Spleen (tissue), 11 donors: ENCODE data around the gene HINT3. TPM values are rescaled to one million over a fixed set of nuclear protein-coding genes. Genes with fewer than 3 reads are reported as not detected.

ENCODE experiments used
- DNase-seq: peaks from one replicate; pipeline ENCODE4 v3.0.0-alpha.2; 2020
- H3K27ac ChIP-seq, 8 donors: fragments of 200-600 bp; sonication (generic) in 7 of 8; 1 replicate in 4 of 8; 2 replicates in 4 of 8; pipeline versions ENCODE4 v1.5.0 to v1.8.0; 2016 to 2021; ENCODE audit warnings: inconsistent platforms in 4 of 8, mild to moderate bottlenecking in 4 of 8, moderate library complexity in 1 of 8
- H3K27me3 ChIP-seq, 7 donors: fragments of 200-600 bp; sonication (generic) in 6 of 7; replicated peaks in 1 of 7; 1 replicate in 4 of 7; 2 replicates in 3 of 7; pipeline versions ENCODE4 v1.5.0 to v1.8.0; 2016 to 2021; ENCODE audit warnings: inconsistent platforms in 3 of 7, mild to moderate bottlenecking in 1 of 7
- H3K36me3 ChIP-seq, 6 donors: fragments of 200-600 bp; sonication (generic) in 5 of 6; 1 replicate in 4 of 6; 2 replicates in 2 of 6; pipeline versions ENCODE4 v1.5.0 to v1.8.0; 2016 to 2021; ENCODE audit warnings: inconsistent platforms in 2 of 6
- H3K4me1 ChIP-seq, 6 donors: fragments of 200-600 bp; sonication (generic) in 5 of 6; 1 replicate in 3 of 6; 2 replicates in 3 of 6; pipeline versions ENCODE4 v1.5.0 to v1.8.0; 2016 to 2021; ENCODE audit warnings: inconsistent platforms in 3 of 6
- H3K4me3 ChIP-seq, 8 donors: fragments of 200-600 bp; sonication (generic) in 7 of 8; 1 replicate in 4 of 8; 2 replicates in 4 of 8; pipeline versions ENCODE4 v1.5.0 to v1.8.0; 2016 to 2021; ENCODE audit warnings: inconsistent platforms in 4 of 8, mild to moderate bottlenecking in 4 of 8, moderate library complexity in 2 of 8
- H3K9me3 ChIP-seq, 8 donors: fragments of 200-600 bp; sonication (generic) in 7 of 8; 1 replicate in 4 of 8; 2 replicates in 4 of 8; pipeline versions ENCODE4 v1.5.0 to v1.8.0; 2016 to 2021; ENCODE audit warnings: inconsistent platforms in 4 of 8
- POLR2A ChIP-seq, 3 donors: fragments of 450-650 bp; IDR thresholded peaks; one replicate each; pipeline ENCODE4 v1.5.1; 2017; ENCODE audit warnings: antibody characterized with exemption in 3 of 3, mild to moderate bottlenecking in 1 of 3
- POLR2AphosphoS5 ChIP-seq, 3 donors: sonication (generic); formaldehyde crosslinking; IDR thresholded peaks; one replicate each; pipeline ENCODE4 v1.5.1; 2017; ENCODE audit warnings: antibody characterized with exemption in 3 of 3
- WGBS, 5 donors: extraction: QIAGEN DNeasy Blood & Tissue Kit in 3 of 5; methylation state at CpG; one replicate each; pipeline versions ENCODE4 v1.1.5 to v1.1.7; 2013 to 2018; 5-methylcytosine and 5-hydroxymethylcytosine counted together
- intact Hi-C: fragments of 100-400 bp; cut with DNase I; formaldehyde crosslinking; loops from one replicate; pipeline ENCODE4 v1.15.0; 2023; ENCODE audit warnings: low total_unique reads
- polyA plus RNA-seq, 3 donors: library from polyadenylated mRNA; stranded (reverse); fragments of 200-250 nt; gene quantifications; one replicate each; pipeline ENCODE4 v1.2.1, GENCODE V29; 2013
- total RNA-seq, 7 donors: library from RNA; depleted of rRNA in 3 of 7; stranded (reverse); fragments of >200 nt in 3 of 7; fragmentation: NEBNext Ultra II Directional in 4 of 7; extraction: Animal tissue kit (Norgen Biotek cat#: 25700) in 4 of 7; gene quantifications; one replicate each; pipeline versions ENCODE4 v1.1.0 to v1.2.1, GENCODE V29; 2016 to 2021
- TF ChIP-seq, protein P1 (sequence below), 11 experiments: fragments of 200-600 bp in 7 of 11; fragments of 450-650 bp in 4 of 11; sonication (generic) in 4 of 11; IDR thresholded peaks in 8 of 11; conservative IDR thresholded peaks in 3 of 11; 1 replicate in 7 of 11; 2 replicates in 4 of 11; pipeline versions ENCODE4 v1.4.0 to v1.8.0; 2016 to 2021; ENCODE audit warnings: antibody characterized with exemption in 11 of 11, inconsistent platforms in 4 of 11, mild to moderate bottlenecking in 1 of 11
- donor health status: healthy with polysubstance abuse.
- donor health status: DM: no; HTN: no; CAD: no; lungs with moderate emphysema.
- donor health status: DM: no; HTN: no; CAD: no.
- donor health status: Bipolar disorder and iron deficiency.
- donor health status: healthy.
- donor health status: DM: no; HTN: no; CAD: no.
- donor health status: DM: yes; HTN: yes; CAD: no.

HINT3 gene
- total and polyA plus RNA-seq, 10 donors, result 5.0 to 18.6 (median 14.7) TPM

DNA sequence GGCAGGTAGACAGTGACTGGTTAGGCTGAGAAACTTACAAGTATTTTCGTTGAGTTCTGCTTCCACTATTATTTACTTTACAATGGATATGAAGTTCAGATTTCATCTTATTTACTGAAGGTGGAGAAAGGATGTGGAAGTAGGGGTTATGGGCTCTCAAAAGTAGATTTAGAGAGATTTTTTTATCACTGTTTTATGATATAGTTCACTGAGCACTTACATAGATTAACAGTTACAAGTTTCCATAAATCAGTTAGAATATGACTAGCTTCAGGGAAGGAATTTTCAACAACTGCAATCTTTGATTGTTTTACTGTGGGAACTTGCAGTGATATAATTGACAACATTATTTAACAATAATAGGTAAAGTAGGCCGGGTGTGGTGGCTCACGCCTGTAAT is 22.5 kb downstream of the HINT3 start:
- H3K4me1 ChIP-seq, result peaks cover 0 to 7% (median 5%) of the 10 kb centered on the region in 6 donors
- no peaks in the 10 kb centered on the region for H3K9me3 ChIP-seq
- no peaks in the 10 kb centered on the region for H3K27me3 ChIP-seq
- intact Hi-C loops, result loop anchor here (10.0 kb wide), 1 partner anchor 674 kb away; the partner anchor contains the start of gene HDDC2
- peaks cover 0 to 76% (median 15%) of the 10 kb centered on the region in 6 donors for H3K36me3 ChIP-seq
- H3K27ac ChIP-seq, result no peak overlapping the region
- DNase-seq, result no peak
- TF ChIP-seq POLR2A (IDR thresholded peaks at IDR 0.05) (no peak), POLR2AphosphoS5 (IDR thresholded peaks at IDR 0.05) (no peak)
- TF ChIP-seq, protein P1, sequence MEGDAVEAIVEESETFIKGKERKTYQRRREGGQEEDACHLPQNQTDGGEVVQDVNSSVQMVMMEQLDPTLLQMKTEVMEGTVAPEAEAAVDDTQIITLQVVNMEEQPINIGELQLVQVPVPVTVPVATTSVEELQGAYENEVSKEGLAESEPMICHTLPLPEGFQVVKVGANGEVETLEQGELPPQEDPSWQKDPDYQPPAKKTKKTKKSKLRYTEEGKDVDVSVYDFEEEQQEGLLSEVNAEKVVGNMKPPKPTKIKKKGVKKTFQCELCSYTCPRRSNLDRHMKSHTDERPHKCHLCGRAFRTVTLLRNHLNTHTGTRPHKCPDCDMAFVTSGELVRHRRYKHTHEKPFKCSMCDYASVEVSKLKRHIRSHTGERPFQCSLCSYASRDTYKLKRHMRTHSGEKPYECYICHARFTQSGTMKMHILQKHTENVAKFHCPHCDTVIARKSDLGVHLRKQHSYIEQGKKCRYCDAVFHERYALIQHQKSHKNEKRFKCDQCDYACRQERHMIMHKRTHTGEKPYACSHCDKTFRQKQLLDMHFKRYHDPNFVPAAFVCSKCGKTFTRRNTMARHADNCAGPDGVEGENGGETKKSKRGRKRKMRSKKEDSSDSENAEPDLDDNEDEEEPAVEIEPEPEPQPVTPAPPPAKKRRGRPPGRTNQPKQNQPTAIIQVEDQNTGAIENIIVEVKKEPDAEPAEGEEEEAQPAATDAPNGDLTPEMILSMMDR (IDR thresholded peaks at IDR 0.05 in 8 of 11, conservative IDR thresholded peaks at IDR 0.05 in 3 of 11), result no peak
- no peak overlapping the region for H3K4me3 ChIP-seq
- WGBS, 5 donors, result 91 to 96% (median 95%) methylated on average over 3 of the region's 3 CpGs

DNA sequence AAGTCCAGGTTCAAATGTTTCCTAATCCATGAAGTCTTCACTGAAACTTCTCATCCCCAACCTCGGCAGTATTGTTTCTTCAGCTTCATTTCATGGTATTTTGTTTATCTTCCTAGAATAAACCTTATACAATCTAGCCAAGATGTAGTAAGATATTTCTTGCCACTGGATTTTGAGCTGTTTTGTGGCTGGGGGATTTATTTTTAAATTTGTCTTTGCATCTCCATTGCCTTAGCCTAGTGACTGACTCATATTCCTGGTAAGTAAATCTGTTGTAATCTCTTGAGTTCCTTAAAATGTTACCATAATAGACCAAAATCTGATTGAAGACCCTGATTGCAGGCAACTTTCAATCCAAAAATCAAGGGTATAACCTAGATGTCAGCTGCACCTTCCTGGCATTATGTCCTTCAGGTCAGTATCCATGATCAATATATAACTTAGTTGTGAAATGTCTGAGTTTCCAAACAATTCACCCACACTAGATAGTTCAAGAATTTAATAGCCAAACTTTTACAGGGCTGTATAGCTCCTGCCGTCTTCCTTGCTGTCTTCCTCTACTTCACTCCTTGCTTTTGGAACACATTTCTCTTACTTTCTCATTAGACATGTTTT is 25.1 kb downstream of the HINT3 start:
- Histone ChIP-seq H3K4me1 (peaks cover 6 to 19% (median 9%) of the 10 kb centered on the region in 6 donors), H3K27me3 (no peaks in the 10 kb centered on the region), H3K4me3 (no peak overlapping the region), H3K36me3 (peaks cover 0 to 56% (median 4%) of the 10 kb centered on the region in 6 donors), H3K27ac (no peak overlapping the region), H3K9me3 (no peaks in the 10 kb centered on the region)
- intact Hi-C loops, result loop anchor here (10.0 kb wide), 1 partner anchor 1283 kb away; the partner anchor contains the start of gene RNF146
- TF ChIP-seq POLR2AphosphoS5 (IDR thresholded peaks at IDR 0.05), result no peak
- TF ChIP-seq POLR2A (IDR thresholded peaks at IDR 0.05), result no peak
- TF ChIP-seq, protein P1 (IDR thresholded peaks at IDR 0.05 in 8 of 11, conservative IDR thresholded peaks at IDR 0.05 in 3 of 11), result no peak
- no peak for DNase-seq
- 94 to 99% (median 98%) methylated on average over 2 of the region's 2 CpGs for WGBS, 5 donors

DNA sequence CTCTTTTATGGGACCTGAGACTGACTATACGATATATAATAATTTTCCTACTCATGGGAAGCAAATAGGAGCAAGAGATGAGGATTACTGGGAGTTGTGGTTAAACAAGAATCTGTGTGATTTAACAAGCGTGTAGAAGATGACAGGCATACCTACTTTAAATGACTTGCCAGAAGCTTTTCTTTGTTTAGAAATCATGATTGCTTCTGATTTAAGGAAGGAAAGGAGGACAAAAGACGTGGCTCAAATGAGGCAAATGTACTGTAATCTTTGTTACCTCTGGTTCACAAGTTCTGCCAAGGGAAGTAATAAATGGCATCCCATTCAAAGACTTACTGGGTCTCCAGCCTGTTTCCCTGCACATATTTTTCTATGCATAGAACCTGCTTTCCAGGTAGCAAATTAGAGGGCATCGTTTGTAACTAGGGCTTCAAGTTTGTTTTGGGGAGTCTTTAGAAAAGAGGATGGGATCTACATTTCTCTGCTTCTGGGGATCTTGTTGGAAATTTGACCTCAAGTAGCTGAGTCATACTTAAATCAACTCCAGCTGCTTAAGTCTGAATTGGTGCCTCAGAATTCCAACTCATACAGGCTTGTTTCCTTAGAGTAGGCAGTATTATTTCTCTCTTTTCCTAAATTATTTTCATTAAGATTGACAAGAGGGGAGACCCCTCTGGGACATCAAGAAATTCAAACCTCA is 26.8 kb downstream of the HINT3 start:
- WGBS, 5 donors, result 65 to 76% (median 68%) methylated on average over 4 of the region's 4 CpGs
- Histone ChIP-seq H3K36me3 (peaks cover 0 to 43% (median 2%) of the 10 kb centered on the region in 6 donors), H3K4me3 (no peak overlapping the region), H3K9me3 (no peaks in the 10 kb centered on the region), H3K27ac (no peak overlapping the region), H3K4me1 (peaks cover 6 to 36% (median 23%) of the 10 kb centered on the region in 6 donors), H3K27me3 (no peaks in the 10 kb centered on the region)
- intact Hi-C loops, result loop anchor here (10.0 kb wide), 1 partner anchor 1281 kb away; the partner anchor contains the start of gene RNF146
- TF ChIP-seq POLR2AphosphoS5 (IDR thresholded peaks at IDR 0.05) (no peak), POLR2A (IDR thresholded peaks at IDR 0.05) (no peak)
- TF ChIP-seq, protein P1 (IDR thresholded peaks at IDR 0.05 in 8 of 11, conservative IDR thresholded peaks at IDR 0.05 in 3 of 11), result no peak
- DNase-seq, result no peak

DNA sequence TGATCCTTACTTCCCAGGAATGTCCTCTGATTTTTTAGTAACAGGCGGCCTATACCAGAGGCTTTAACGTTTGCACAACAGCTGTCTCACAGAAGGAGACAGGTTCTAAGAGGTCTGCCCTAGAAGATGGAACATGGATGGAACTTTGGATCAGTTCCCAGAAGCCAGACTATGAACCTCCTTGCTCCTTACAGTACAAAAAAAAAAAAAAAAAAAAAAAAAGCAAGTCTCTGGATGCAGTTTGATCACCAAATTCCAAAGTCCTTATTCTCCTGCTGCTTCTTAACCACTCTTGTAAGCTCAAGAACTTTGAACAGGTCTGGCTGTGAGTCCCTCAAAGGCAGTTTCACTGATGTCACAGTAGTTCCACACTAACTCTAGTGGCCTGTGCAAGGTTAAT is 27.7 kb downstream of the HINT3 start:
- H3K27ac ChIP-seq, result no peak overlapping the region
- no peaks in the 10 kb centered on the region for H3K27me3 ChIP-seq
- TF ChIP-seq POLR2AphosphoS5 (IDR thresholded peaks at IDR 0.05) (no peak), POLR2A (IDR thresholded peaks at IDR 0.05) (no peak)
- TF ChIP-seq, protein P1 (IDR thresholded peaks at IDR 0.05 in 8 of 11, conservative IDR thresholded peaks at IDR 0.05 in 3 of 11), result no peak
- DNase-seq, result no peak
- H3K9me3 ChIP-seq, result no peaks in the 10 kb centered on the region
- peaks cover 0 to 34% (median 2%) of the 10 kb centered on the region in 6 donors for H3K36me3 ChIP-seq
- H3K4me3 ChIP-seq, result no peak overlapping the region
- WGBS, 5 donors, result 72 to 96% (median 80%) methylated on average over 2 of the region's 2 CpGs
- peaks cover 6 to 43% (median 30%) of the 10 kb centered on the region in 6 donors for H3K4me1 ChIP-seq
- intact Hi-C loops, result loop anchor here (10.0 kb wide), 1 partner anchor 1280 kb away; the partner anchor contains the start of gene RNF146
